K562 (cell line): ENCODE data around the gene SSBP2.

Source experiments
- EGR1 ChIP-seq: fragments of 450-650 bp; conservative IDR thresholded peaks from 2 replicates; pipeline ENCODE4 v1.6.1; 2017; ENCODE audit warnings: mild to moderate bottlenecking
- HEY1 ChIP-seq: fragments of 250-450 bp; sonication (Bioruptor Pico); IDR thresholded peaks from 2 replicates; pipeline ENCODE4 v1.5.0; 2020; ENCODE audit warnings: mild to moderate bottlenecking, moderate library complexity, borderline replicate concordance
- MAFG ChIP-seq: fragments of 450-650 bp; conservative IDR thresholded peaks from 2 replicates; pipeline ENCODE4 v1.6.1; 2016; ENCODE audit warnings: missing genetic modification characterization, missing compliant biosample characterization
- MITF ChIP-seq: IDR thresholded peaks from 2 replicates; pipeline ENCODE4 v1.6.1; 2014; ENCODE audit warnings: antibody characterized with exemption
- POLR2AphosphoS5 ChIP-seq: IDR thresholded peaks from 2 replicates; pipeline ENCODE4 v1.6.1; 2011; ENCODE audit warnings: mild to moderate bottlenecking, low read depth, low read length, moderate library complexity; ENCODE audit not compliant: control insufficient read depth, insufficient read depth
- U2AF2 ChIP-seq: fragments of 200-400 bp; formaldehyde crosslinking; optimal IDR thresholded peaks from 2 replicates; pipeline ENCODE3; 2017; ENCODE audit warnings: low read depth, mild to moderate bottlenecking, low read length
- ZFX ChIP-seq: sonication (generic); formaldehyde crosslinking; IDR thresholded peaks from 2 replicates; pipeline ENCODE4 v1.8.0; 2022; ENCODE audit warnings: mild to moderate bottlenecking, missing genetic modification reagents, moderate library complexity

- TF ChIP-seq ZFX (no peak), MITF (no peak), MAFG (no peak), U2AF2 (no peak), HEY1 (CRISPR knock-in tag) (no peak), POLR2AphosphoS5 (no peak), EGR1 (no peak)
Observed at GRCh38 chr5:81753429-81753828, 2.5 kb upstream of the SSBP2 start.
